Effector memory CD8-positive, alpha-beta T cell (primary cell): ENCODE measurements around the gene ABCG1.
"Not testable (repeated sequence)": the region's sequence is repeated elsewhere in the genome, so short reads cannot be mapped to it uniquely, and the experiment has no call there.

ENCODE experiments used
- ATAC-seq: fragments of 150-1000 bp; cut with Tn5 transposase; replicated peaks from 2 replicates; pipeline ENCODE4 v1.10.0; 2021; ENCODE audit warnings: mild to moderate bottlenecking, moderate library complexity
- DNase-seq, 3 experiments: peaks; one replicate each; pipeline ENCODE4 v3.0.0; 2021
- H3K27ac Mint-ChIP-seq, 2 donors: one replicate each; pipeline ENCODE4 v1.8.0; 2022; ENCODE audit warnings: mild to moderate bottlenecking in 2 of 2, mixed read lengths in 2 of 2, moderate library complexity in 2 of 2
- H3K27me3 Mint-ChIP-seq, 2 donors: one replicate each; pipeline ENCODE4 v1.8.0; 2022; ENCODE audit warnings: mixed read lengths in 2 of 2
- H3K36me3 Mint-ChIP-seq: one replicate; pipeline ENCODE4 v1.8.0; 2022; ENCODE audit warnings: mild to moderate bottlenecking, moderate library complexity, mixed read lengths; ENCODE audit not compliant: insufficient read depth
- H3K4me1 Mint-ChIP-seq, 2 donors: one replicate each; pipeline ENCODE4 v1.8.0; 2022; ENCODE audit warnings: low read depth in 2 of 2, mixed read lengths in 2 of 2
- H3K4me3 Mint-ChIP-seq, 2 donors: one replicate each; pipeline ENCODE4 v1.8.0; 2022; ENCODE audit warnings: mild to moderate bottlenecking in 2 of 2, mixed read lengths in 2 of 2, moderate library complexity in 2 of 2
- H3K9me3 Mint-ChIP-seq, 2 donors: one replicate each; pipeline ENCODE4 v1.8.0; 2022; ENCODE audit warnings: mixed read lengths in 2 of 2
- total RNA-seq, 9 experiments: gene quantifications; one replicate each; lab custom pipeline; 2026; lab: John Stamatoyannopoulos, UW

The ABCG1 gene
- 2.6 to 59.8 (median 5.7) reads per million in 9 experiments for total RNA-seq

- Mint-ChIP-seq H3K27ac (peak within 1 kb of the TSS; percentile 91 to 96), H3K4me1 (peaks cover 20 to 27% of the 10 kb centered on the region in 2 donors), H3K4me3 (peak within 1 kb of the TSS; percentile 86 to 88), H3K36me3 (peaks cover 34% of the 10 kb centered on the region), H3K27me3 (no peaks in the 10 kb centered on the region), H3K9me3 (peaks cover 0 to 2% of the 10 kb centered on the region in 2 donors)
- peak; percentile 32 to 45 (median 39) for DNase-seq
- peak; percentile 33 for ATAC-seq
Measured at GRCh38 chr21:42218836-42219605, at the start of gene ABCG1. Gene ABCG1 (plus strand): TSS chr21:42219140. CDS start chr21:42219263, 123 bp downstream.

GRCh38 chr21:42169758-42170157 is 49.2 kb upstream of the ABCG1 start:
- peaks cover 3 to 8% of the 10 kb centered on the region in 2 donors for H3K4me1 Mint-ChIP-seq
- no peaks in the 10 kb centered on the region for H3K27me3 Mint-ChIP-seq
- no peak for ATAC-seq
- H3K36me3 Mint-ChIP-seq = peaks cover 2% of the 10 kb centered on the region
- H3K9me3 Mint-ChIP-seq = no peaks in the 10 kb centered on the region
- no peak overlapping the region for H3K27ac Mint-ChIP-seq
- no peak for DNase-seq
- no peak overlapping the region for H3K4me3 Mint-ChIP-seq

- Mint-ChIP-seq H3K27ac (no peak overlapping the region), H3K27me3 (no peaks in the 10 kb centered on the region)
Measured at GRCh38 chr21:42171091-42172053, 47.6 kb upstream of the ABCG1 start.

DNA sequence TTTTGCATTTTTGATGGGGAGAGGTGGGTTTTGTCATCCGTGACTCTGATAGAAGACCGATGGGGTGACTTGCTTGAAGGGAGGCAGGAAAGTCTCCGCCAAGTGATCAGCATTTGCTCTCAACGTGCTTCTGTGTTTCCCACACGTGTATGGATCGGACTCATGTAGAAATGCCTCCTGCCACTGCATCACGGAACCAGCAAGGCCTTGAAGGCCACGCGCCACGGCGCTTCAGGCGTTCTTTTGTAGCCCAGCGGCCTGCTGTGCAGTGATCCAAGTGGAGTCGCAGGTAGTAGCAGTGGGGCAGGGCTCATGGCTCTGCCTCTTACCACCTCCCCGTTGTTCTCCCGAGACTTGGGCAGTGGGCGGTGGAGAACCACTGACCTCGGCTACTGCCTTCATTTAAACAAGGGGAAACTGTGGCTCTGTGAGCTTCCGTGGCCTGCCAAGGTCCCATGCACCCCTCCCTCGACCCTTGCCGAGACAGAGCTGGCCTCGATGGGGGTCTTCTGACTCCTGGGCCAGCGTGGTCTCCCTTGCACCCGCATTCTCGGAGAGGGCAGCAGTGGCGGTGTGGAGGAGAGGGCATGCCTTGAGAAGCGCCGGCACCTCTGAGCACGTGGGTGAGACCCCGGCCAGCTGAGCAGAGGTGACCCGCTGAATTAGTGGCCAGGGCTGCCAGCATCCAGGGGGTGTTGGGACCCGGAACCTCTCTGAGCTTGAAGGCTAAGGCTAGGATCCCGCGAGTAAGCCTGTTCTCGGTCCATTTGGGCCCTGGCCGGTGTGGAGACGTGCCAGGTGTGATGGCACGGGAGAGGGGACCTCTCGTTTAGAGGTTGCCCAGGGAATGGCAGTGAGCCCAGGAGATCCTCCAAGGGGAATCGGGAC is 46.1 kb upstream of the ABCG1 start:
- H3K4me3 Mint-ChIP-seq = no peak overlapping the region
- H3K27me3 Mint-ChIP-seq = no peaks in the 10 kb centered on the region
- peaks cover 3 to 8% of the 10 kb centered on the region in 2 donors for H3K4me1 Mint-ChIP-seq
- DNase-seq = no peak
- no peak for ATAC-seq
- H3K27ac Mint-ChIP-seq = no peak overlapping the region
- H3K36me3 Mint-ChIP-seq = peaks cover 7% of the 10 kb centered on the region
- H3K9me3 Mint-ChIP-seq = no peaks in the 10 kb centered on the region

More at GRCh38 chr21:42171091-42172053, 47.6 kb upstream of the ABCG1 start:
- Mint-ChIP-seq H3K36me3 (peaks cover 7% of the 10 kb centered on the region), H3K4me1 (peaks cover 3 to 8% of the 10 kb centered on the region in 2 donors), H3K4me3 (no peak overlapping the region), H3K9me3 (no peaks in the 10 kb centered on the region)
- no peak for DNase-seq
- no peak for ATAC-seq

DNA sequence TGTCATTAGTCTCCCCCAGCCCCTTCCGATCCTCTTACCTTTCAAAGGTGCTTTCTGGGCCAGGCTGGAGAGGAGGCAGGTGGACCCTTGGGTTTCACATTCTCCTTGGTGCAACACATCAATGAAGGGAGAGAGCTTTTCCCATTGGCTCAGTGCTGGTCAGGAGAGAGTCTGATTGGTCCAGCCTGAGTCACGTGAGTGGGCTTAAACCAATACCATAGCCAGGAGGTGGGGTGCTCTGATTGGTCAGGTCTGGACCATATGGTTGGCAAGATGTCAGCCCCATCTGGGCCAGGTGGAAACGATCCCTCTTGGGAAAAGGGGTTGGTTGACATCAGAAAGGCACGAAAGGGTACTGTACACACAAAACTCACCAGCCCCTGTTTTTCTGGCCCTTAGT is 44.8 kb upstream of the ABCG1 start:
- DNase-seq = no peak

DNA sequence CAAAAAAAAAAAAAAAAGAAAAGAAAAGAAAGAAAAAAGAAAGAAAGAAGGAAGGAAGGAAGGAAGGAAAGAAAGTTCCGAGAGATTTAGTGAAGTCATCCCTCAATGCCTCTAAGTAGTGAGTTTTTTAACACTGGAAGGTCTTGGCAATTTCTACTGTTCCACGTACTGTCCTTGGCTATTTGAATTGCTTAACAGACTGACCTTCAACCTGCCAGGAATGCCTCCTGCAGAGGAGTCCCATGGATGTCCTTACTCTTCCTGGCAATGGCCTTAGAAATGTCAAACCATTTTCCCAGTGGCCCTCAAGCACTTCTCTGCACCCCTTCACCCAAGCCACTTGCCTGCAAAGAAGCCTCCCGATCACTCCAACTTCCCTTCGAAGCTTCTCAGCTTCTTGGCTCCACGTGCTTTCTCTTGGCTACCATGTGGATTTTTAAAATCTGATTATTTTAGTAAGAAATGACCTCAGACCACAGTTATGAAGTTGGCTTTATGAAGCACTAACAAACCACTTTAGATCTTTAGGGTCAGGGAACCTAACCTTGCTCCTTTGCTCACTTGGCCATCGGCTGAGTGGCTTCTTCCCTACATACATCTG is 43.7 kb upstream of the ABCG1 start:
- Mint-ChIP-seq H3K27ac (no peak overlapping the region), H3K4me1 (peaks cover 3% of the 10 kb centered on the region in 2 donors), H3K27me3 (no peaks in the 10 kb centered on the region), H3K4me3 (no peak overlapping the region), H3K36me3 (peaks cover 7% of the 10 kb centered on the region), H3K9me3 (no peaks in the 10 kb centered on the region)
- ATAC-seq (no peak), DNase-seq (no peak)

More for the DNA sequence above, 44.8 kb upstream of the ABCG1 start:
- no peak for ATAC-seq
- no peaks in the 10 kb centered on the region for H3K27me3 Mint-ChIP-seq
- H3K9me3 Mint-ChIP-seq = no peaks in the 10 kb centered on the region
- no peak overlapping the region for H3K27ac Mint-ChIP-seq
- H3K4me1 Mint-ChIP-seq = peaks cover 3 to 8% of the 10 kb centered on the region in 2 donors
- H3K36me3 Mint-ChIP-seq = peaks cover 7% of the 10 kb centered on the region
- H3K4me3 Mint-ChIP-seq = no peak overlapping the region

- ATAC-seq (no peak), DNase-seq (no peak)
- Mint-ChIP-seq H3K27me3 (no peaks in the 10 kb centered on the region), H3K9me3 (no peaks in the 10 kb centered on the region), H3K4me1 (peaks cover 0 to 3% of the 10 kb centered on the region in 2 donors), H3K36me3 (peaks cover 8% of the 10 kb centered on the region), H3K4me3 (no peak overlapping the region), H3K27ac (no peak overlapping the region)
Measured at GRCh38 chr21:42176859-42177258, 42.1 kb upstream of the ABCG1 start.

GRCh38 chr21:42179316-42179715 is 39.6 kb upstream of the ABCG1 start:
- no peak for DNase-seq
- H3K4me1 Mint-ChIP-seq = peaks cover 0 to under 1% of the 10 kb centered on the region in 2 donors
- H3K27ac Mint-ChIP-seq = no peak overlapping the region
- H3K27me3 Mint-ChIP-seq = no peaks in the 10 kb centered on the region
- no peaks in the 10 kb centered on the region for H3K9me3 Mint-ChIP-seq
- no peak for ATAC-seq
- H3K4me3 Mint-ChIP-seq = no peak overlapping the region
- H3K36me3 Mint-ChIP-seq = peaks cover 8% of the 10 kb centered on the region

DNA sequence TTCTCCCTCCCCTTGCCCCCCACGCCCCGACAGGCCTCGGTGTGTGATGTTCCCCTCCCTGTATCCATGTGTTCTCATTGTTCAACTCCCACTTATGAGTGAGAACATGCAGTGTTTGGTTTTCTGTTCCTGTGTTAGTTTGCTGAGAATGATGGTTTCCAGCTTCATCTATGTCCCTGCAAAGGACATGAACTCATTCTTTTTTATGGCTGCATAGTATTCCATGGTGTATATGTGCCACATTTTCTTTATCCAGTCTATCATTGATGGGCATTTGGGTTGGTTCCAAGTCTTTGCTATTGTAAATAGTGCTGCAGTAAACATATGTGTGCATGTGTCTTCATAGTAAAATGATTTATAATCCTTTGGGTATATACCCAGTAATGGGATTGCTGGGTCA is 38.9 kb upstream of the ABCG1 start:
- DNase-seq, H3K27me3 Mint-ChIP-seq, H3K4me3 Mint-ChIP-seq, H3K27ac Mint-ChIP-seq, H3K9me3 Mint-ChIP-seq, H3K36me3 Mint-ChIP-seq, ATAC-seq, H3K4me1 Mint-ChIP-seq: not testable (repeated sequence)

DNA sequence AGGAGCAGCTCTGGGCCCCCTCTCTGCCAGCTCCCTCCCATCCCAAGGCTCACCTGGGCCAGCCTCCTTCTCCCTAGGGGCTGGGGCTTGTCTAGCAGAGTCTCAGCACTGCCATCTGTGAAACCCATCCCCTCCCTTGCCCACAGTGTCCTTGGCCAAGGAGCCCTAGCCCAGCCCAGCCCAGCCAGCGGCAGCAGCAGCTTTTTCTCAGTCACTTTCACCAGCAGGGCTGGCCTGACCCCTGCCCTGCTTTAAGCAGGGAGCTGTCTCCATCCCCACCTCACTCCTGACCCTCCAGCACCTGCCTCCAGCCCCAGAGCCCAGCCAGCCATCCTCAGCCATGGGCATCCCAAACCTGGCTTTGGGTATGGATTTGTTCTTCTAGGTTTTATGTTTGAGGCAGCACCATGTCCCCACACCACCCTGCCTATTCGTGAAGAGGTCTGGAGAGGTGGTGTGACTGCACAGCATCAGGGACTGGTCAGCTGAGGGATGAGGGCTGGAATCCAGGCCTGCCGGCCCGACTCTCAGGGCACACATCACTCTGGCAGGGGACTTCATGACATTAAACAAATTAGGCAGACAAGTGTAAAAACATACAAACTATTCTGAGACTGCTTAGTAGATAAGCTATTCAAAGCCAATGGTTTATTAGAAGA is 36.1 kb upstream of the ABCG1 start:
- H3K9me3 Mint-ChIP-seq = no peaks in the 10 kb centered on the region
- peaks cover 25% of the 10 kb centered on the region in 2 donors for H3K4me1 Mint-ChIP-seq
- peaks cover 4% of the 10 kb centered on the region for H3K36me3 Mint-ChIP-seq
- H3K4me3 Mint-ChIP-seq = no peak overlapping the region
- ATAC-seq = no peak
- H3K27me3 Mint-ChIP-seq = no peaks in the 10 kb centered on the region
- no peak for DNase-seq
- H3K27ac Mint-ChIP-seq = no peak overlapping the region

- DNase-seq (no peak), ATAC-seq (no peak)
- Mint-ChIP-seq H3K4me1 (peaks cover 32% of the 10 kb centered on the region in 2 donors), H3K27me3 (no peaks in the 10 kb centered on the region), H3K4me3 (no peak overlapping the region), H3K27ac (no peak overlapping the region), H3K9me3 (no peaks in the 10 kb centered on the region), H3K36me3 (peaks cover 6% of the 10 kb centered on the region)
Measured at GRCh38 chr21:42183374-42184266, 35.3 kb upstream of the ABCG1 start.
